ENCODE results near the gene SRSF4.

SRSF4 gene

DNA sequence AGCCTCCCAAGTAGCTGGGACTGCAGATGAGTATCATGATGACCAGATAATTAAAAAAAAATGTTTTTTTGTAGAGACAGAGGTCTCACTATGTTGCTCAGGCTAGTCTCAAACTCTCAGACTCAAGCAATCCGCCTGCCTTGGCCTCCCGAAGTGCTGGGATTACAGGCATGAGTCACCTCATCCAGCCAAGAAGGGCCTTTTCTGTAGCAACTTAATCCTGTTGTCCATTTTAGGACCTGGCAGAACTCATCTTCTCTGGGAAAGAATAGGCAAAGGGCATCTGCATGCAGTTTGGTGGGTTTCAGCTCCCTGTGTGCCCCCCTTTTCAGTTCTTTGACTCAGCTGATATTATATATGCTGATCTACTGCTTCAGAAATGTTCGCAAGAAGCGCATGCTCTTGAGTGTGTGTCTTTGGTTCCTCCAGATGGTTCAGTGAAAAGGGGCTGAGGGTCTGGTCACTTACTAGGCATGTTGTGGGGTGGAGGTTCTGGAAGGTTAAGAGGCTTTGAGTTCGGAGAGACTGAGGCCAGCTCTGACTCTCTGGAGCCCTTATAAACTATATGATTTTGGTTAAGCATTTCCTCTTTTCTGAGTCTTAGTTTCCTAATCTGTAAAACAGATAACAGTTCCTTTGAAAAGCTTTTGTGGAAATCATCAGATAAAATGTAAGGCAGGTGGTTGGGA is 19.4 kb upstream of the SRSF4 start:
- no peak for DNase-seq (ENCODE audit: low read depth in 2 of 2)

DNA sequence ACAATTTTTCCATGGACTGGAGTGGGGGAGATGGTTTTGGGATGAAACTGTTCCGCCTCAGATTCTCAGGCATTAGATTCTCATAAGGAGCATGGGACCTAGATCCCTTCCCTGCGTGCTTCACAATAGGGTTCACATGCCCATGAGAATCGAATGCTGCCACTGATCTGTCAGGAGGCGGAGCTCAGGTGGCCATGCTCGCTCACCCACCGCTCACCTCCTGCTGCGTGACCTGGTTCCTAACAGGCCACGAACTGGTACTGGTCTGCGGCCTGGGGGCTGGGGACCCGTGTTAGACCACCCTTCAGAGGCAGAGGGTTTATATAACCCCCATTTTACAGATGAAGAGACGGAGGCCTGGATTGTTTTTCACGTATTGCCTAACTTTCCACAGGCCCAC is 16.3 kb upstream of the SRSF4 start:
- DNase-seq (ENCODE audit: low read depth in 2 of 2): no peak

DNA sequence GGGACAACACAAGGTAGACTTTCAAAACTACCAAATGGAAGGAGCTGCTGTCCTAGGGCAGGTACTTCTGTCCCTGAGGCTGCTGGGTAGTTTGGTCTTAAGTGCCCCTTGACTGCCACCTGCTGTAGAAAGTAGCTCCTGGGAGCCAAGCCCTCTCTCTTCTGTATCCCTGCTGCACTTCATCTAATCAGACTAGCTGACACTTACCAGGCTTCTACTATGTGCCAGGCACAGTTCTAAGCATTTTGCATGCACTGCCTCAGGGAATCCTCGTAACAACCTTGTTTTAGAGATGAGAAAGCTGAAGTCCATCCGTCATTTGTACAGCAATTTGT is 15.9 kb upstream of the SRSF4 start:
- peak in 1 of 2 donors; percentile 4 for DNase-seq (ENCODE audit: low read depth in 2 of 2)

DNA sequence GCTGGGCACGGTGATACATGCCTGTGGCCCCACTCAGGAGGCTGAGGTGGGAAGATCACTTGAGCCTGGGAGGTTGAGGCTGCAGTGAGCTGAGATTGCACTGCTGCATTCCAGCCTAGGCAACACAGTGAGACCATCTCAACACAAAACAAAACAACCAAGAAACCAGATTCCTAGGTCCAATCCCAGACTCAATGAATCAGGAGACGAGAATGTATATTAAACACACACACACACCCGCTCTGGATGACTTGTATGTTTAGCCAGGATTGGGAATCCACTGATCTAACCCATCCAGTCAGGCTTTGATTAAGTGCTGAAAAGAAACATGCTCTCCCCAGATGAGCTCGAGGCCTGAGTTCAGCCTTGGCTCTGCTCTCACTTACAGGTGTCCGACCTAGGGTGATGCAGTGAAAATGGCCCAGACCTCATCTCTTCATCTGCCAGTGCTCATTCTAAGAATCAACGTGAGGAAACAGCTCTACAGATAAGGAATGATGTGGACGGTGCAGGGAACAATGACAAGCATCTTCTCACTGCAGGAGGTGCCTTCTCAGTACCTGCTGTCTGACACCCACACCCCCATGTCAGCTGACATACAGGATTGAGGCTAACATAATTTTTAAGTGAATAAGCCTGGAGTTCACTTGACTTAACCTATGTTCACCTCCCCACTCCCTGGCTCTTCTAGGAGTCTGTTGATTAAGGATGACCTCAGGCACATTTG is 15.3 kb upstream of the SRSF4 start:
- no peak for DNase-seq (ENCODE audit: low read depth in 2 of 2)

DNA sequence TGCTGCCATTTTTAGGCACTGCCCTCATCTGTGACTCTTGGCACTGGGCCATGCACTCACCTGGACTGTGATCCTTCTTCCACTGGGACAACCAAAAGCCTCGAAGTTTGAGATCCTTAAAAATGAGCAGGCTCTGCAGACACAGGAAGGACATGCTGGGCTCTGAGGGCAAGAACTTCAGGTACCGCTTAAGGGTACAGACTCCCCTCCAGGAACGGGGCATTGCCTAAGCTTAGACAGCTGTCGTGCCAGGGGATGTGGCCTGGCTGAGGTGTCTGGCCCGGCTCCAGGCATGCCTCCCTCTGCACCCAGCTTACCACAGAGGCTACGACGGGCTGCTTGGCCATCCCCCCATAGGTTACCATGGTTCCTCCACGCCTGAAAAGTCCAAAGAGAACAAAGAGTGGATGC is 14.2 kb upstream of the SRSF4 start:
- DNase-seq (ENCODE audit: low read depth in 2 of 2): no peak

DNA sequence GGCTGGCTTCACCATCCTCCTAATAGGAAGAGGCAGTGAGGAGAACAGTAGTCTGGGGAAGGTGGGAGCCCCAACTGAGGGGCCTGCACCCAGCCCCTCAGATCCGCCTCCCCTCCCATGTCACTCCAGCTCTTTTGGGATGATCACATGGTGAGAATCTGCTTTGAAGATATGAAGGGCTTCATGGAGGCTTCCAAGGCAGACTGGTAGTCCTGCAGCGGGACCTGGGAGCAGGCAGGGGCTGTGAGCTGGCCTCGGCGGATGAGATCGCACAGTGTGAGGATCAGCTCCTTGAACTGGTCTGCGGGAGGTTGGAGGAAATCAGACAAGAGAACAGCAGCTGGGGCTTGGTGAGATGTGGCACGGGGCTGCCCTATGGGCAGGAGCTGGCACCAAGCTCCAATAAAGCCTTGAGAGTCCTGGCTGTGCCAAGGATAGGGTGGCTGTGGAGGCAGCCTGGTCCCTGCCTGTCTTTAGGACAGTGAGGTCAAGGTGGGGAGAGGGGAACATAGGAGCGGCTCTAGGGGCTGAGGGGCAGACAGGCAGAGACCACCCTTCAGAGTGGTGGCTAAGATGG is 12.3 kb upstream of the SRSF4 start:
- DNase-seq (ENCODE audit: low read depth in 2 of 2): no peak

DNA sequence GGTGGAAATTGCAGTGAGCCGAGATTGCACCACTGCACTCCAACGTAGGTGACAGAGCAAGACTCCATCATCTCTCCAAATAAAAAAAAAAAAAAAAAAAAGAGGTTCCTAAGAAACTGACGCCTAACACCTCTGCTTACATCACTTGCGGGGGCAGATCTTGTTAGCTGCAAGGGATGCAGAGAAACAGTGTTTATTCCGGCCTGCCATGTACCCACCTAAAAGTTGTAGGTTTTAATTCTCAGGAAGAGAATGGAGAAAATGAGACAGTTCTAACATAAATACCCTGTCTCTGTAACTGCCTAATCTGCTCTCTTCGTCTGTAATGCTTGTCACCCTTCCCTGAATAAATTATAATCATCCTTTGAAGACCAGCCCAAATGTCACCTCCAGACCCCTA is 9.0 kb upstream of the SRSF4 start:
- no peak for DNase-seq (ENCODE audit: low read depth in 2 of 2)

DNA sequence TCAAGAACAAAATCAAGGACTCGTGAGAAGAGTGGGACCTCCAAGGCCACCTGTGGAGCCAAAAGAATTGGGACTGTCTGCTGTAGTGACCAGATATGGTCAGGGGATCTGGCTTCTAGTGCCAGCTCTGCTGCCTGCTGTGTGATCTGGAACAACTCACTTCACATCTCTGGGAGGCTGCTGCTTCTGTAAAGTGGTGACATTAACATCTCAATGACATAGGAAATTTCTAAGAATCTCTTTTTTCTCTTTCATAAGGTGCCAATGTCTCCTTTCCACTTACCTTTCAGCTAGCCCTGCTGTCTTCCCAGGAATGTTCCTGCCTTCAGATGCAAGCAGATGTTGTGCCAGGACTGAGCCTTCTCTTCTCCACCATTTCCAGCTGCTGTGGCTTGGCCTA is 5.0 kb upstream of the SRSF4 start:
- no peak for DNase-seq (ENCODE audit: low read depth in 2 of 2)

DNA sequence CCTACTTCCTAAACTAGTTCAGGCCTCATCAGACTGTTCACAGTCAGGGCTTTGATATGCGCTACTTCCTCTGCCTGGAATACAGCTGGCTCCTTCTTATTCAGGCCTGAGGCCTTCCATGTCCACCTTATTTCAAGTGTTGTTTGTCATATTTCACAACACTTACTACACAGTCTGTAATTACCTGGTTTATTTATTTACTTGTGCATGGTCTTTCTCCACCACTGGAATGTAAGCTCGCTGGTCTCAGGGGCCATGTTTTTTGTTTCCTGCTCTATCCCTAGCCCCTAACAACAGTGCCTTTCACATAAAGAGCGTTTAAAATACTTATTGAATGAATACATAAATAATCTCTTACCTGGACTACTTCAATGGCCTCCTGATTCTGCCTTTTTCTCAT is 4.6 kb upstream of the SRSF4 start:
- no peak for DNase-seq (ENCODE audit: low read depth in 2 of 2)

DNA sequence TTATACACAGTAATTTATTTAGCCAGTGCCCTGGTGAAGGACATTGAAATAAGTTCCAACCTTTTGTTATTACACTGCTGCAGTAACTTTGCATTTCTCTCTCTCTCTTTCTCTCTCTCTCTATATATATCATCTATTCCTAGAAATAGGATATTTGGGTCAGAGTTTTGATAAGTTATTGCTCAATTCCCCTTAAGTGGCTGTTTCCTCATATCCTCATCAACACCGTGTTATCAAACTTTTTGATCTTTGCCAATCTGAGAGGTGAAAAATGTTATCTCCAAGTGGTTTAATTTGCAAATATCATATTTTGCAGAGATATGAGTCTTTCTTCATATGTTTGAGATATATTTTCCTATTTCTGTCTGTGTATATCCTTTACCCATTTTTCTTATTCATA is 1.6 kb upstream of the SRSF4 start:
- DNase-seq (ENCODE audit: low read depth in 2 of 2): no peak

DNA sequence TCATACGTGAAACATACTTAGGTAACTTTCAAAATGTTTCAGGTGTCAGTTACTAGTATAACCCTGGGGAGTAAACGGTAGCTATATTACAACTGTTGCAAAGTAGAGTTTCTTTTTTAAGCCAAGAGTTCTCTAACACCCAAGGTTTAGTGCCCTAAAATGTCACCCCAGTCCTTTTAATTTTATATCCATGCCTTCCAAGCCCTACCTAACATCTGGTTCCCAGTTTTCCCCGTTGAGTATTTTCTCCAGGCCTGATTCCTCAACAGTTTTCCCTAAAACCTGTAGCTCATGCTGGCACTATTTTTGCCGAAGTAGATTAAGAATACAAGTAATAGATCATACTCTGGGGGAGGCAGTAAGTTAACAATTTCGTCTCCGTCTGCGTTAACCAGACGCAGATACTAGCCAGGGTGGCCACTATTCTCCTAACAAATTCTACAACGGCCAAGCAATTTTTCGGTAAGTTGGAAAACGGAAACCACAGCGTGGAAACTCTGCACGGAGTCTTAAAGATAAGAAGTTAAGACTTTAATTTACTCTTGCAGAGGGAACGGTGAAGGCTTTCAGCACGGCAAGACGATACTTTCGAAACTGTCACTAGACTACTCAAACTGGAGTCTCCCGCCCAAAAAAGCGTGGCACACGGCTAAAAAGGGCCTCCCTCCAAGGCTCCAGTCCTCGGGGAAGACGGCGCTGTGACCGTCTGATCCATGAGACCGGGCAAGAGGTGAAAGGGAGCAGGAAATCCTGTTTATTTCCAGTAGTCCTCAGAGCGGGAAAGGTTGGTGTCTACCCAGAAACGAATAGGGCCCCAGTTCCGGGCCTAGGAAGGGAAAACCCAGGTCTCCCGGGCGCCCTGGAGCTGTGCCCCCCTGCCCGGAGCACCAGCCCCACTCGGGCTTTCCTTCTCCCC is 945 bp downstream of the SRSF4 start:
- no peak for DNase-seq (ENCODE audit: low read depth in 2 of 2)

DNA sequence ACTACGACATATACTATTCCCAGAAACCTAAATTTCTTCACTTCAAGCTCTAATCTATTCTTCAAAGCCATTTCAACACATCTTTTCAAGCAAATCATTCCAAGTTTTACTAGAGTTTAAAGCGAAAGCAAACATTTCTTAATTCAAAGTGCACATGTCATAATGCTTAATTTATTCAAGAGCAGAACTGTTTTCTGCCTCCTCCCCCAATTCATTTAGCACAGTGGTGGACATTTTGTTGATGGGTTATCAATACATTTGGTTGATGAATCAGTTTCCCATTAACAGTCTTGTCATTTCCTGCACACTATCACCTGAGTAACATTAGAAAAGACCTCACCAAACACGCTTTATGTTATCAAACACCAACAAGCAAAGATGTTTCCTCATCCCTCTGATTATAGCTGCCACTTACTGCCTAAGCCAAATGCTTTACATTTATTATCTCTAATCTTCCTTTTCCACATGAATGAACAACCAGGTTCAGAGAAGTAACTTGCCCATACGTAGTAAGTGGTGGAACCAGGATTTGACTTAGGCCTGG is 2.0 kb downstream of the SRSF4 start:
- DNase-seq (ENCODE audit: low read depth in 2 of 2): no peak

DNA sequence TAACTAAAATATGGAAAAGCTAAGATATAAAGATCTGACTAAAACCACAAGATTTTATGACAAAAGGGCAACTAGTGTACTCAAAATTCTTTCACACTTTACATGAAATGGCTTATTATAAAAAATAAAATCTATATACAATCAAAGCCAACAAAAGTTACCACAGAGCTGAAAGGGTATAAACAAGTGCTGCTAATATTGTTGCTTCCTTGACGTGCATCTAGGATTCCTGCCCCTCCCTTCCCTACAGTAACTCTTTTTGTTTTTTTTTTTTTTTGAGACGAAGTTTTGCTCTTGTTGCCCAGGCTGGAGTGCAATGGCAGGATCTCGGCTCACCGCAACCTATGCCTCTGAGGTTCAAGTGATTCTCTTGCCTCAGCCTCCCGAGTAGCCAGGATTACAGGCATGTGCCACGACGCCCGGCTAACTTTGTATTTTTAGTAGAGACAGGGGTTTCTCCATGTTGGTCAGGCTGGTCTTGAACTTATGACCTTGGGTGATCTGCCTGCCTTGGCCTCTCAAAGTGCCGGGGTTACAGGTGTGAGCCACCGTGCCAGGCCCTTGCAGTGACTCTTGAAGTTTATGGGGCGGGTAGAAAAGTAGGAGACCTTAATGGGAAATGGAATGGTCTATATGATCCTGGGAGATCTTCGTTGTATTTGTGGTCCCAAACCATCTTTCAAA is 4.5 kb downstream of the SRSF4 start:
- no peak for DNase-seq (ENCODE audit: low read depth in 2 of 2)

DNA sequence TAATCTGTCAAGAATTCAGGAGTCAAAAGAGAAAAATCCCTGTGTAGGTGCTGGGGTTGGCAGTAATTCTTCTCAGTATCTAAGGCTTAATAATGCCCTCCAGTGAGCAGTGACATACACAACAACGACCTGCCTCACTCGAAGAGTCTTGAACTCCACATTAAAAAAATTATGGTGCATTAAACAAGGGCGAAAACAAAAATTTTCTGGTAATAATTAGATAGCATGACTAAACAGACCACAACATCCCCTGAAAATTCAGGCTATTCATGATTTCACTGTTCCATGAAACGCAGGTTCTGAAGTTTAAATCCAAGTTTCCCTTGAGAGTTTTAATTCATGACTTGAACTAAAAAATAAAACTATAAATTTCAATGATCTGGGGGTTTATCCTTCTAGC is 5.1 kb downstream of the SRSF4 start:
- DNase-seq (ENCODE audit: low read depth in 2 of 2): no peak

DNA sequence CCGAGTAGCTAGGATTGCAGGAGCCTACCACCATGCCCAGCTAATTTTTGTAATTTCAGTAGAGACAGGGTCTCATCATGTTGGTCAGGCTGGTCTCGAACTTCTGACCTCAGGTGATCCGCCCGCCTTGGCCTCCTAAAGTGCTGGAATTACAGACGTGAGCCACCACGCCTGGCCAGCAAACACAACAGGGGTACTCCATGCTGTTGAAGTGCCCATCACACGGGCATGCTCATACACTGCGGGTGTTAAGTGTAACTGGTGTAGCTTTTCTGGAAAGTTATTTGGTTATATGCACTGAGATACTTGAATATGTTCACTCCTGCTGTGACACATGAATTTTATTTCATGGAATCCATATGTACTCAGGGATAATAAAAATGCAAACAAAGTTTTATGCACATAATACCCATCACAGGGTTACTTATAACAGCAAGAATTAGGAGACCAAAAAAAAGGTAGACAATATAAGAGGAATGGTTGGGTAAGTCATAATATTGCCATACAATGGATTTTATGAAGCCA is 9.2 kb downstream of the SRSF4 start:
- no peak for DNase-seq (ENCODE audit: low read depth in 2 of 2)

DNA sequence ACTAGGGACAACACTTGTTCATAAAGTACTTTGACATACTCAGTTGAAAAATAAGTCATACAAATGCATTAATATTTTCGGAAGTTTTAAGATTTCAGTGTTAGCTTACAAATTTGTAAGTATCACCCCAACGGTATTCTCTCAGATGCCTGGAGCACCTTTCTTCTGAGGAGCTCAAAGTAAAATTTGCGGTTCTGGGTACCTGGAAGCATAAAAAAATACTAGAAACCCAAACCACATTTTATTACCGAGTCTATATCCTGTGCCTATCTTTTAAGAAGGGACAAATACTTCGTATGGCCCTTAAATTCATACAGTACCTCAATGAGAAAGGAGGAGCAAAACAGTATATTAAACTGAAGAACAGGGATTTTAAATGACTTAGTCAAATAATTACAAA is 10.2 kb downstream of the SRSF4 start:
- no peak for DNase-seq (ENCODE audit: low read depth in 2 of 2)

DNA sequence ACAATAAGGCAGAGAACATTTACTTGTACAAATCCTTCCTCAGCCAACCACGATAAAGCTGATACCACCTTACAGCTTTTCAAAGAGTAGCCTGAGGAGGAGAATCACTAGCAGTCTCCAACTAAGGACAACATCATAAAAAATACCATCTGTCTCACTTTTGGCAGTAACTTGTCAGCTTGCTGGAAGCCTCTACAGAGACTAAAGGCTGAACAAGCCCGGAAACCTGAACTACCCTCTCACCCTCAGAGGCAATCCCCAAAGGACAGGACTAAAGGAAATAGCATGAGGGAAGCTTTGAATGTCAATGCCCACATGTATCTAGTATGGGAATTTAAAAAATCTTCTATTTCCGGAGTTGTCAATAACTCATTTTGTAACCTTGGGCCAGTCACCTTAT is 10.6 kb downstream of the SRSF4 start:
- DNase-seq (ENCODE audit: low read depth in 2 of 2): no peak

DNA sequence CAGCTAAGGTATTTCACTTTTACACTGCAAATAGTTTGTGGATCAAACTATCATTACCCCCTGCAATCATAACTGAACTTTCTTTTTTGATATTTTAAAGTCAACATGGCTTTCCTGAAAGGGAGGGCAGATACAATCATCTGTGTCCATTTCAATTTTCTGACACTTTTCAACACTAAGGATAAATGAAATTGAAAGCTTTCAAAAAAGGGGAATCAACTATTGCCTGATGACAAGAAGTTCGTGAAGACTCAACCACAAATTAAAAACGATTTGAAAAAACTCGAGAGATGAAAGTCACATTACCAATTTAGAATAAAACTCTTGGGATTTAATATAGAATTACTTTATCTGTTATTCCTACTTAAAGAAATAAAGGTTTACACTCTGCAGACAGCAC is 11.7 kb downstream of the SRSF4 start:
- no peak for DNase-seq (ENCODE audit: low read depth in 2 of 2)

DNA sequence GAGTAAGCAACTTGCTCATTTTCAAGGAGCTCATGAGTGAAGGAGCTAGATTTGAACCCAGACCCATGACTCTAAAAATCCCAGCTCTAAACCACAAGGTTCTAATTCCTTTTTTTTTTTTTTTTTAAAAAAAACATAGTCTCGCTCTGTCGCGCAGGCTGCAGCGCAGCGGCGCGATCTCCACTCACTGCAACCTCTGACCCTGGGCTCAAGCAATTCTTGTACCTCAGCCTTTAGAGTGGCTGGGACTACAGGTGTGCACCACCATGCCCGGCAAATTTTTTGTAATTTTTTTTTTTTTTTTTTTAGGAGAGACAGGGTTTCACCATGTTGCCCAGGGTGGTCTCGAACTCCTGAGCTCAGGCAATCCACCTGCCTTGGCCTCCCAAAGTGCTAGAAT is 13.8 kb downstream of the SRSF4 start:
- DNase-seq (ENCODE audit: low read depth in 2 of 2): no peak

DNA sequence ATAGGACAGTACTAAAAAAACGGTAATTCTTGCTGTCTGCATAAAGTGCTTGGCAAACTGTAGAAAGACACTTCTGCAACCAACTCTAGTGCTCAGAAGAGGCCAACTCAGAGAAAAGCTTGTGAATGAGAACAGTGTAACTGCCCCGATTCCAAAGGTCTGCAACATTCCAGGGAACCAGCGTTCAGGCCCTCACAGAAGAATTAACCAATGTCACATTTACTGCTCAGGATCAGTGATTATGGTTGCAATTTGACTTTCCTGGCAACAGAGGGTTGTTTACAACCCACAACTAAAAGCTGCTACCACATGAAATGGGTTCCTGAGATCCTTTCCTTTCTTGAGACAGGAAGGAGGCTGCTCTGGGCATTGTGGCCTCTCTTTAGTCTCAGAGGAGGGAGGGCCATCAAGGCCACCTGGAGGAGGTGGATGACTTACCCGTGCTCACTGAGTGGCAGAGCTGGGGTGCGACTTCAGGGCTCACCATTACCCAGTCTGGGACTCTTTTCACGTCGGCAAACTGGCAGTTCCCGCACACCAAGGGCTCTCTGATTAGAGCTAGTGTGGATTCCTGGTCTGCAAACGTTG is 15.3 kb downstream of the SRSF4 start:
- no peak for DNase-seq (ENCODE audit: low read depth in 2 of 2)

DNA sequence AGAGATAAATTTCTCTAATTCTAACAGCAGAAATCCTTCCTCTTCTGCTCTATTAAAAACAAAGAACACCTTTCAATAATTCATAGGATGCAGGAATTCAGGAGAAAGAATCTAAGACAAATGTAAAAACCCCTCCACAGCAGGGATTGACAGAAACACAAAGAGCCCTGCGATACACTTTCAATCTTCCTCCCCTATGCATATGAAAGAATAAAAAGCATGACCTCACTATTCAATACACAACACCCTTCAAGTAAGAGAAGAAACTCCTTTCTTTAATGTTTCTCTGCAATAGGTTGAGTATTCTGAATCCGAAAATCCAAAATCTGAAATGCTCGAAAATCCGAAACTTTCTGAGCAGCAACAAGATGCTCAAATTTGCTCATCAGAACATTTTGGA is 17.1 kb downstream of the SRSF4 start:
- DNase-seq (ENCODE audit: low read depth in 2 of 2): no peak
